ENCODE data around the gene TMEM229B.

Gene TMEM229B

DNA sequence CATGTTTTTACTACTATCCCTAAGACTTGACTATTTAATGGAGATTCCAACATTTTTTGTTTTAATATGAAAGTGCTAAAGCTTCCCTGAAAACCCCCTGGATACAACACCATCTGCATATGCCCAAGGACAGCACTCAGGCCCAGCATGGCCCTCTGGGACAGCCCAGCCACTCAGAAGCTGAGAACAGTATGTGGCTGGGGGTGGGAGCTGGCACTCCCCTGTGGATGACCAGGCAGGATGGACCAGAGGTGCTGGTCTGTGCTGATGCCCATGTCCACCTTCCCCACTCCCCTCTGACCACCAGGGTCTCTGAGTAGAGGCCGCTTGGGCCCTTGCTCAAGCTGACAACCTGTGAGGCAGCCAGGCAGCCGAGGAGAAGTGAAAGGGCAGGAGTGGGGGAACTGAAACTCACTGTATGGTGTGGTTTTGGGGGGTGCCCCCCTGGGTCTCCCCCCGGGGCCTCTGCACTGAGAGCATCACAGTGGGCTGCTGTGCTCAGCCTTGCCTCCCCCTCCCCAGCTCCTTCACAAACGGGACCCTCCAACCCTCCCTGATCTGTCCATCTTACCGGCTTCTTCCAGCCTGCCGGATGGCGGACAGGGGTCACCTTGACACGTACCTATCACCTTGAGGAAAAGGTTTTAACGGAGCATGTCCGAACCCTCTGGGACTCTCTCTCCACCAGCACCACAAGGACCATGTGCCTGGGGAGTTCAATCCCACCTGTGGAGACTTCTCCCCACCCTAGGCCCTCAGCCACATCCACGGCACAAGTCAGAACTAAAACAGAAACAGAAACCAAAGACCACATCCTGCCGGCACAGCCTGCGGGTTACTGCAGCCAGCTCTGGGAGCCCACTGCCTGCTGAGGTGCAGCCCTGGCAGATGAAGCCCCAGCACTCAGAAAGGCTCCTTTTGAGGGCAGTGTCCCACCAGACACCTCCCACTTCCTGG lies at the start of gene TMEM229B:
TSS of gene TMEM229B (minus strand) at position 785 of the 957 bp plus-strand sequence. CDS start 14,798 bp downstream, outside the sequence.
- peak; percentile 83 for DNase-seq (ENCODE audit: low spot score)

GRCh38 chr14:67537736-67538135 lies 49.2 kb upstream of the TMEM229B start:
- no peak for DNase-seq (ENCODE audit: low spot score)

DNA sequence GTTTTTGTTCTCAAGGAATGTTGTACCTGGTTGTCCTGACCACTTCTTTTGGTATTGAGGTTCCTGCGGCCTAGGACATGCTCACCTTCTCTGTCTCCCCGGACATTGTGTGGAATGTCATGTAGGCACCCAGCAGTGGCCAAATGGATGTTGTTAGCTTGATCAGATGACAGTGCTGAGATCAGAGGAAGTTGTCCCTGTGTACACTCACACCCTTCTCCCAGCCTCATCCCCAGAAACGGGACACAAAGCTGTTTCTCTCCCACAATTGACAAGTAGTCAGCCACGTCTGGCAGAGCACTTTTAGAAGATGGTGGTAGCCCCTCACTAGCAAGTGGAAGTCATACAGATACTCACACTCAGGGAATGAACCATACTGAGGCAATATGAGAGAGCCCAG lies 47.6 kb upstream of the TMEM229B start:
- DNase-seq (ENCODE audit: low spot score), result no peak

DNA sequence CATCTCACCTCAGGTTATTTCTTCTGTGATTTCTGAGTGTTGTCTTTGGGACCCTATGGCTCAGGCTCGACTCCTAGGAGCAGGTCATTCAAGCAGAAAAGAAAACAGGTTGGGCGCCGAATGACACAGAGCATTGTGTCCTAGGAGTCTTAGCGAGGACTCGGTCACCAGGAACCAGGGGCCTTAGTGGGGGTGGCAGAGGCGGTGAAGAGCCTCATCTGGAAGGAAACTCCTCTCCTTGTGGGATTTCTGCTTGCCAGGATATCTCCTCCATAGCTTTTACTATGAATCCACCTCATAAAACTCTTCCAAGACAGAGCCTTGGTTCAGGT lies 45.2 kb upstream of the TMEM229B start:
- no peak for DNase-seq (ENCODE audit: low spot score)

DNA sequence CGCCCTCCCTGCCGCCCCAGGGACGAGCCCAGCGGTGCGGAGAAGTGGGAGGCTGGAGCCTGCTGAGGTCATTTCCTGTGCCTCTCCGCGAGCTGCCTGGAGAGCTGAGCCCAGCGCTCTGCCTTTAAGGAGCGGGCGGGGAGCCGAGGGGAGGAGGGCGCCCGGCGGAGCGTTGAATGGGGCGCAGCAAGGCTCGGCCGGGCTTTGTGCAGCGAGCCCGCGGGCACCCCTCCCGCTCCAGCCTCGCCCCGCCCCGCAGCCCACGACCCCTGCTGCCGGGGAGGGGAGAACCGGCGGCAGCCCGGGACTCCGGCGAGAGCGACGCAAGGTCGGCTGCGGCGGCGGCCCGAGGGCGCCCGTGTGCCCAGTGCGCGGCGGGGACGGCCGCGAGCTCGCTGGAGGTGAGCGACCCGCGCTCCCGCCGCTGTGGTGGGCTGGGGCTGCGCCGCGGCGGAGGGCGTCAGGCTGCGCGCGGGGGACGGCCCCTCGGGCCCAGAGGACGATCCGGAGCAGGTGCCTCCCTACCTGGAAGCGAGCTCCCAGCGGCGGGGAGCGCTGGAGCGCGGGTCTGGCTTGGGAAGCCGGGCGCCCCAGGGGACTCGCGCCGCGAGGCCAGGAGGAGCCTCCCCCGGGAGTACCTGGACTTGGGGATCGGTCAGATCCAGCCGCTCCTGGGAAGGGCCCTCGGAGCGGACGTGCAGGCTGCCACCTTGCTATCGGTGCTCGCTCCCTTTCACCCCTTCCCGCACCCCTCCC lies 44.7 kb upstream of the TMEM229B start, which contains the start of gene PLEKHH1:
TSS of gene PLEKHH1 (plus strand) at position 293 of the 756 bp plus-strand sequence. CDS start 8,578 bp downstream, outside the sequence.
- peak; percentile 39 for DNase-seq (ENCODE audit: low spot score)

DNA sequence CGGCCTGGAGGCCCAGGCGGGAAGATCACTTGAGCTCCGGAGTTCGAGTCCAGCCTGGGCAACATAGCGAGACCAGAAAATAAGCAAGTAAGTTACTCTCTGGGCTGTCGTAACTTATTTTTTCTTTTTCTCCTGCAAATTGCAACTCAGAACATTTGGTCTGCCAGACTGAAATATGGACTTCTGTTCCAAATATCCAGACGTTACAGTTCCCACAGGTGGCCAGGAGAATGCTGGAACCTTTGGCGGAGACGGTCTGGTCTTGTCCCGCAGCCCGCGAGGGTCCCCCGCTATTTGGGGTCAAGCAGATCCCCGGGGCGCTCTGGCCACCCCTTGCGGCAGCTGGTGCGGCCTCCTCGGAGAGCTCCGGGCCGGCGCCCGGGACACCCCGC lies 44.1 kb upstream of the TMEM229B start:
- DNase-seq (ENCODE audit: low spot score), result no peak

DNA sequence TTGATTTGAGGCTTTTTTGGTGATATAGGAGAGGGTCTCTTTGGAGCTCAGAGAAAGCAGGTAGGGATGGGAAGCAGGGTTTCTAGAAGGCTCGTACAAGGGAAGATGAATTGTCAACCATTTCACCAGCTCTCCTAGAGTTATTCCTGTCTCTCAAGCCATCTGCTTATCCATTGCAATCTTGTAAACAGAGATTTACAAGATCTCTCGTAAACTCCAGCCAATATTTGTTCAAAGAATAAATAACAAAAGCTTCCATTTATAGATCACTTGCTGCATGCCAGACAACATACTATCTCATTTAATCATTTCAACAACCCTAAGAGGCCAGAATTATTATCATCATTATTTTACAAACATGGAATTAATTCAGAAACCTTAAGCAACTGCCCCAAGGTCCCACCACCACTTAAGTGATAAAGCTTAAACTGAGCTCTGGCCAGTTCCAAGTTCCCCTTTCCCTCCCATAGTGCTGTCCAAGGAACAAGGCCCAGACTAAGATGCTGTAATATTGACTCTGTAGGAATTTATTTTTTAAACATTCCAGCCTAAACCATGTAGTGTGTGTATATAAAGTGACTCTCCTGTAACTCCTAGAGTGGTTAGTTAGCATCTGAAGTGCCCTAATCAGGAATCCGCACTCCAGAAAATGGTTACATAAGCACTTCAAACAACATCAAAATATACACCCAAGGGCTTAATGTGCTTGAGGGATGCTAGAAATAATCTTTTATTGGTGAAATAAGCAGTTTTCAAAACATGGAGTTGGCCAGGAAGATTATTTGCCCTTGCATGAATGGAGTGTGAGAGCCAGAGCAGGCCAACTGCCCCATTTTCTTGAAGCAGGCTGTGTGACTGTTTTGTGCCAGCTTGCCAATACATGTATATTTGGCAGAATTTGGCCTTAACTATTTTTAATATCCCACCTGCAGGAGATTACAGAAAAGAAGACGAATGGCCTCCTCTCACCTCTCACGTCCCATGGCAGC lies 41.7 kb upstream of the TMEM229B start:
- DNase-seq (ENCODE audit: low spot score), result no peak

- DNase-seq (ENCODE audit: low spot score), result no peak
Observed at GRCh38 chr14:67528276-67528675, 39.8 kb upstream of the TMEM229B start.

GRCh38 chr14:67527756-67528155 lies 39.2 kb upstream of the TMEM229B start:
- DNase-seq (ENCODE audit: low spot score), result no peak

GRCh38 chr14:67526676-67527459 lies 38.3 kb upstream of the TMEM229B start:
- DNase-seq (ENCODE audit: low spot score), result peak; percentile 41

DNA sequence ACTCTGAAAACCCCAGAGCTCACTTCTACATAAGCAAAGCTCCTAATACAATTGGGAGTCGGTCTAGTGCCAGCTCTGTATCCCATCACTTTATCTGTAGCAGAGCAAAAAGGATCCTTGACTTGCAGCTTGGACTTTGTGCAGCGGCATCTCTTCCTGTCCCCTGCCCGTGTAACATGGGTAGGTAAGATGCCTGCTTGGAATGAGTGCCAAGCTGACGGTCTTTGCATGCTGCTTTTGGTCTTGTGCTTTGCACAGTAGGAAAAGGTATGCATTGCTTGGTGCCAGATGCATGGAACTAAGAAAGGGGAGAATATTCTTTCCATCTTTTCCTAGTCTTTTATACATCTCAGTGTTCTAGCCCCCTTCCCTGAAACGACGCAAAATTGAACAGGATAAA lies 37.7 kb upstream of the TMEM229B start:
- DNase-seq (ENCODE audit: low spot score), result no peak

DNA sequence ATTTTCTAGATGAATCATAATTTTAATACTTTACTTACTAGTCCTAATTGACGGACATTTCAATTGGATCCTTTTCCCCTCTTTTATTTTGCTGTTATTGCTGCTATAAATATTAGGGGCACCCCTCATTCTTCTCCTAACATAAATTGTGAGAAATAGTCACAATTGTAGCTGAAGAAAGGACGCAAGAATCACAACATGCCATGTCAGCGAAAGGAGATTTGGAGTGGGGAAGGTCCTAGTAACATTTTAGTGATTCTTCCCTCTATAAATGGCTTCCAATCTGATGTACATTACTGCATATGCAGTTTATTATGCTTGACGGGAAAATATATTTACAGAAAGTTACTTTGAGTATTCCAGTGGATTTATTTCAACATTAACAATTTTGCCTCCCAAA lies 36.9 kb upstream of the TMEM229B start:
- no peak for DNase-seq (ENCODE audit: low spot score)

- no peak for DNase-seq (ENCODE audit: low spot score)
Observed at GRCh38 chr14:67524634-67524963, 36.1 kb upstream of the TMEM229B start.

DNA sequence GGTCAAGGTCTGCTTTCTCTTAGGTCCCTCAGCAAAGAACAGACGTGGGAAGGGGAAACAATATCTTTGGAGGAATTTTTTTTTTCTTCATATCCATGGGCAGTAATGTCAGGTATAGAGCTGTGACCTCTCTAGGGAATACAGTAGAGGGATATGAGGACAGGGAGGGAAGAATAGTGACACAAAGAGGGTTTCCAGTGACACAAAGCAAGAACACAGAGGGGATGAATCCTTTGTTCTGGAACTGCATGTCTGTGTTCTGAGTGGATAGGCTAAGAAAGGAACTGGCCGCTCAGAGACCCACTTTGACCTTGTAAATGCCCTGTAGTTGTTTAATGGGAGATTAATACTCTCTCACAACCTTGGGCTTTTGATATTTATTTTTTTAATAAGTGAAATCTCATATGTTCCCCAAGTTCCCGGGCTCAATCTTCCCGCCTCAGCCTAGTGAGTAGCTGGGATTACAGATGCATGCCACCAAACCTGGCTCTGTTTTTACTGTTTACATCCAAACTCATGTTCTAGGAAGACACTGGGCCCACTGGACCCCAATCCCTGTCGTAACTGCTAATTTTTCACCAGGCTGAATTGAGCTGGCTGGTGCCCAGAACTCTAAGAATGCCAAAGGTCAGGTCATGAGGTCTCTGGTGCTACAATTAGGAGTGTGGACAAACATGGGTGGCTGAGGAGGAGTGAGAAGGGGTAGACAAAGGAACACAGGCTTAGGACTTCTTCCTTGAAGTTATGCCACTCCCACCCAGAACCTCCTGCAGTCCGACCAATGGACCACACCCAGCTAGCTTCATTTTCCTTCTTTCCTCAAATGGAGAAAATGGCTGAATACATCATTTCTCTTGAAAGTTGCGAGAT lies 35.5 kb upstream of the TMEM229B start:
- DNase-seq (ENCODE audit: low spot score), result no peak

- DNase-seq (ENCODE audit: low spot score), result no peak
Observed at GRCh38 chr14:67522270-67522669, 33.7 kb upstream of the TMEM229B start.

GRCh38 chr14:67520482-67520881 lies 32.0 kb upstream of the TMEM229B start:
- DNase-seq (ENCODE audit: low spot score), result no peak

DNA sequence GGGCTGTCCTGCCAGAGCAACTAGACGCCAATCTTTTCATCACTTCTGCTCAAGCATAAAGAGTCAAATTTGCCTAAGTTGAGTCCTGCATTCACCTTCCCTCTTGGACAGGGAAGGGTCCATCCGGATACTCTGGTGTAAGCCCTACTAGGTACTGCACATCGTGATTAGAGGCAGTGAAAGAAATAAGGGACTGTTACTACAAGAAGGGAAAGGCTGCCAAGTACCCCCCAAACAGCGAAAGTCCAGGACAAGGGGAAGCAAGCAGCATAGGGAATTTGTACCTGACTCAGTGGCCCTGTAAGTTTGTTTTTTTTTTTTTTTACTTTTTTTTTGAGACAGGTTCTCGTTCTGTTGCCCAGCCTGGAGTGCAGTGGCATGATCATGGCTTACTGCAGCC lies 30.9 kb upstream of the TMEM229B start:
- DNase-seq (ENCODE audit: low spot score), result no peak

GRCh38 chr14:67517083-67517482 lies 28.6 kb upstream of the TMEM229B start:
- DNase-seq (ENCODE audit: low spot score), result no peak

DNA sequence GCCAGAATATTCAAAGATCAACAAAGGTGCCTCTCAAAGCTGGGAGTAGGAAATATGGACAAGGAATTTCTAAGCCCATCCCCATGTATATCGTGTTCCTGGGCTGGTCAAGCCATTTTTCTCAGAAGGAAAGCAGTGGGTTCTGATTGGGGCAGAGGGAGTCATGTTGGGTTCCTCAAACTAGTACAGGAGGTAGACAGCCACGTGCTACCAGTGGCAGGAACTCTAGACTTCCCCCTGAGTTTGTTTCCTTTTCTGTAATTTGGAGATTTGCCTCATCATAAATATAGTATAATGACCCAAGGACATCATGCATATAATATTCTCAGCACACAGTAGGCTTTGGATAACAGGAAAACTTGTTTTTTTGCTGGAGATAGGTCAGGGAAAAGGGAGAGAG lies 28.2 kb upstream of the TMEM229B start:
- DNase-seq (ENCODE audit: low spot score), result no peak
